Large intestine (tissue), 3 donors: ENCODE measurements around the gene HES5. TPM values are rescaled to one million over a fixed set of nuclear protein-coding genes. Genes with fewer than 3 reads are reported as not detected.

ENCODE experiments used
- DNase-seq, 2 donors: peaks; one replicate each; pipeline versions ENCODE4 v3.0.0 to v3.0.0-alpha.2; 2013
- H3K27ac ChIP-seq: one replicate; pipeline ENCODE4 v1.5.1; 2013; ENCODE audit warnings: low read length
- H3K27me3 ChIP-seq: 2 replicates; pipeline ENCODE4 v1.6.1; 2013; ENCODE audit warnings: low read length; ENCODE audit not compliant: control insufficient read depth, insufficient read depth
- H3K36me3 ChIP-seq: 2 replicates; pipeline ENCODE4 v1.6.1; 2013; ENCODE audit warnings: low read length; ENCODE audit not compliant: control insufficient read depth, insufficient read depth
- H3K4me1 ChIP-seq: one replicate; pipeline ENCODE4 v1.6.1; 2013; ENCODE audit warnings: low read length; ENCODE audit not compliant: control insufficient read depth, insufficient read depth
- H3K4me3 ChIP-seq: one replicate; pipeline ENCODE4 v1.5.1; 2013; ENCODE audit warnings: low read length
- H3K9me3 ChIP-seq: one replicate; pipeline ENCODE4 v1.6.1; 2013; ENCODE audit warnings: mild to moderate bottlenecking, low read depth, low read length, moderate library complexity; ENCODE audit not compliant: control insufficient read depth
- WGBS: methylation state at CpG from one replicate; pipeline ENCODE4 v1.1.5; 2013; ENCODE audit warnings: low lambda C conversion rate; ENCODE audit not compliant: insufficient coverage; 5-methylcytosine and 5-hydroxymethylcytosine counted together
- polyA plus RNA-seq: library from polyadenylated mRNA; unstranded; fragments of 120-200 nt; gene quantifications from one replicate; pipeline ENCODE4 v1.2.1, GENCODE V29; 2013

The HES5 gene
- polyA plus RNA-seq, 1 donor = 0.31 TPM

GRCh38 chr1:2506007-2506860 lies 23.8 kb downstream of the HES5 start:
- no CpG with 5 or more reads among the region's 30 CpGs for WGBS
- H3K27me3 ChIP-seq = peaks cover 43% of the 10 kb centered on the region
- DNase-seq = no peak
- peaks cover 5% of the 10 kb centered on the region for H3K4me1 ChIP-seq
- peaks cover 35% of the 10 kb centered on the region for H3K36me3 ChIP-seq
- H3K4me3 ChIP-seq = no peak overlapping the region
- H3K9me3 ChIP-seq = peaks cover 3% of the 10 kb centered on the region
- H3K27ac ChIP-seq = no peak overlapping the region

- Histone ChIP-seq H3K4me3 (no peak overlapping the region), H3K9me3 (peaks cover 3% of the 10 kb centered on the region), H3K27ac (no peak overlapping the region), H3K36me3 (peaks cover 28% of the 10 kb centered on the region), H3K4me1 (peaks cover 5% of the 10 kb centered on the region), H3K27me3 (peaks cover 47% of the 10 kb centered on the region)
- WGBS = no CpG with 5 or more reads among the region's 21 CpGs
- no peak for DNase-seq
Measured at GRCh38 chr1:2505461-2505994, 24.5 kb downstream of the HES5 start.

GRCh38 chr1:2504949-2505272 lies 25.2 kb downstream of the HES5 start:
- DNase-seq = no peak
- Histone ChIP-seq H3K36me3 (peaks cover 22% of the 10 kb centered on the region), H3K27me3 (peaks cover 47% of the 10 kb centered on the region), H3K4me1 (peaks cover 5% of the 10 kb centered on the region), H3K4me3 (no peak overlapping the region), H3K27ac (no peak overlapping the region), H3K9me3 (peaks cover 3% of the 10 kb centered on the region)
- WGBS = no CpG with 5 or more reads among the region's 22 CpGs

GRCh38 chr1:2504225-2504948 lies 25.7 kb downstream of the HES5 start:
- Histone ChIP-seq H3K27me3 (peaks cover 47% of the 10 kb centered on the region), H3K9me3 (peaks cover 3% of the 10 kb centered on the region), H3K27ac (no peak overlapping the region), H3K36me3 (peaks cover 16% of the 10 kb centered on the region), H3K4me1 (peaks cover 5% of the 10 kb centered on the region), H3K4me3 (no peak overlapping the region)
- peak in 1 of 2 donors; percentile 21 for DNase-seq
- no CpG with 5 or more reads among the region's 36 CpGs for WGBS

GRCh38 chr1:2503554-2504224 lies 26.4 kb downstream of the HES5 start:
- peaks cover 10% of the 10 kb centered on the region for H3K36me3 ChIP-seq
- no peak for DNase-seq
- peaks cover 3% of the 10 kb centered on the region for H3K9me3 ChIP-seq
- H3K27ac ChIP-seq = no peak overlapping the region
- H3K4me3 ChIP-seq = no peak overlapping the region
- peaks cover 5% of the 10 kb centered on the region for H3K4me1 ChIP-seq
- peaks cover 47% of the 10 kb centered on the region for H3K27me3 ChIP-seq
- WGBS = no CpG with 5 or more reads among the region's 42 CpGs

DNA sequence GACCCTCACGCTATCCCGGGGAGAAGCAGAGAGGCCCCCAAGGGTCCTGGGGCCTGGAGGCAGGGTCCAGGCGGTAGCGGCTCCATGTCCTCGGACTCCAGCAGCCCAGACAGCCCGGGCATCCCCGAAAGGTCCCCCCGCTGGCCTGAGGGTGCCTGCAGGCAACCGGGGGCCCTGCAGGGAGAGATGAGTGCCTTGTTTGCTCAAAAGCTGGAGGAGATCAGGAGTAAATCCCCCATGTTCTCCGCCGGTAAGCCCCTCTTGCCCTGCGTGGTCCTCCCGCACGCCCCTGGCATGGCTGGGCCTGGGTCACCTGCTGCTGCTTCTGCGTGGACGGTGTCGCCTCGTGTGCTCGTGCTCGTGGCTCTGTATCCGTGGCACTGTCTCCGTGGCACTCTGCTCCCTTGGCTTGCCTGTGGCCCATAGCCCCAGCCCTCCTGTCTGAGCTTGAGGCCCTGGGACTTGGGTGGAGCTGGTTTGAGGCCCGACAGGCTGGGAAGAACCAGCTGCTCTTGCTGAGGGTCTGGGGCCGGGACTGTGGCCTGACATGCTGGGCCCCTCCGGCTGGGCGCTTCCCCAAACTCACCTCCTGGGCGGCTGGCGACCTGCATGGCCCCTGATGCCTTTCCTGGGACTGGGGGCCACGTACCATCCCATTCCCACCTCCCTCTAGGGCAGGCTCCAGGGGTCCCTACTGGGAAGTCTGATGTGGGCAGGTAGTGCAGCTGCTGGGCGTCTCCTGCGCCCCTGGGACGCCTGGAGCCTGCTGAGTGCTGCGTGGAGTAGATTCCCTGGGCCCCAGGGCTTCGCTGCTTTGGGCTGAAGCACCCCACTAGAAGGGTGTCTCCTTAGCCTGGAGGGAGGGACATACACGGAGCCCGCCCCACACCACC lies 27.2 kb downstream of the HES5 start:
- H3K27ac ChIP-seq = no peak overlapping the region
- no peak for DNase-seq
- no CpG with 5 or more reads among the region's 36 CpGs for WGBS
- peaks cover 5% of the 10 kb centered on the region for H3K4me1 ChIP-seq
- H3K4me3 ChIP-seq = no peak overlapping the region
- peaks cover 47% of the 10 kb centered on the region for H3K27me3 ChIP-seq
- peaks cover 3% of the 10 kb centered on the region for H3K9me3 ChIP-seq
- H3K36me3 ChIP-seq = peaks cover 5% of the 10 kb centered on the region

GRCh38 chr1:2502210-2502609 lies 27.9 kb downstream of the HES5 start:
- Histone ChIP-seq H3K27ac (no peak overlapping the region), H3K4me1 (peaks cover 5% of the 10 kb centered on the region), H3K4me3 (no peak overlapping the region), H3K9me3 (peaks cover 3% of the 10 kb centered on the region), H3K36me3 (no peaks in the 10 kb centered on the region), H3K27me3 (peaks cover 47% of the 10 kb centered on the region)
- no peak for DNase-seq
- no CpG with 5 or more reads among the region's 34 CpGs for WGBS

GRCh38 chr1:2501820-2502119 lies 28.3 kb downstream of the HES5 start:
- Histone ChIP-seq H3K4me3 (no peak overlapping the region), H3K27me3 (peaks cover 47% of the 10 kb centered on the region), H3K27ac (no peak overlapping the region), H3K9me3 (peaks cover 3% of the 10 kb centered on the region), H3K4me1 (peaks cover 5% of the 10 kb centered on the region), H3K36me3 (no peaks in the 10 kb centered on the region)
- no CpG with 5 or more reads among the region's 7 CpGs for WGBS
- no peak for DNase-seq

- Histone ChIP-seq H3K36me3 (no peaks in the 10 kb centered on the region), H3K4me3 (no peak overlapping the region), H3K27ac (no peak overlapping the region), H3K4me1 (peaks cover 5% of the 10 kb centered on the region), H3K9me3 (peaks cover 3% of the 10 kb centered on the region), H3K27me3 (peaks cover 47% of the 10 kb centered on the region)
- WGBS = no CpG with 5 or more reads among the region's 28 CpGs
- DNase-seq = no peak
Measured at GRCh38 chr1:2501041-2501819, 28.8 kb downstream of the HES5 start.
